PC-3 (cell line): Measurements from ENCODE around the gene TMPRSS2. TPM values are rescaled to one million over a fixed set of nuclear protein-coding genes. Genes with fewer than 3 reads are reported as not detected.

ENCODE experiments used
- ATAC-seq: fragments of 200-7000 bp; cut with Tn5 transposase; 2 replicates; pipeline ENCODE4 v1.9.1; 2020; ENCODE audit warnings: mild to moderate bottlenecking, moderate library complexity
- BruUV-seq: library from RNA; stranded (reverse); fragments of 400-500 nt; replicated peaks from 2 replicates; lab custom pipeline; 2021; lab: Mats Ljungman, UMichigan
- CTCF ChIA-PET: fragments of 300-600 bp; sonication (Branson Sonifier 250); formaldehyde crosslinking; loops from one replicate; lab custom pipeline; 2022; ENCODE audit warnings: antibody characterized with exemption; lab: Charles Lee
- POLR2A ChIA-PET: fragments of 300-600 bp; sonication (Branson Sonifier 250); formaldehyde crosslinking; loops from one replicate; lab custom pipeline; 2022; ENCODE audit warnings: antibody characterized with exemption; ENCODE audit not compliant: unreplicated experiment; lab: Charles Lee
- DNase-seq: peaks from one replicate; pipeline ENCODE4 v3.0.0-alpha.2; 2015
- H2AFZ ChIP-seq: fragments of 300-600 bp; sonication (generic); 2 replicates; pipeline ENCODE4 v1.6.0; 2016; ENCODE audit warnings: antibody characterized with exemption, low read length
- H3F3A ChIP-seq: fragments of 300-600 bp; sonication (generic); one replicate; pipeline ENCODE4 v1.6.0; 2017; ENCODE audit warnings: antibody characterized with exemption, low read length, control low read depth, mild to moderate bottlenecking; ENCODE audit not compliant: unreplicated experiment
- H3K27ac ChIP-seq: fragments of 300-600 bp; sonication (generic); 2 replicates; pipeline ENCODE4 v1.5.1; 2016; ENCODE audit warnings: mild to moderate bottlenecking, low read length
- H3K27me3 ChIP-seq: fragments of 300-600 bp; sonication (generic); 2 replicates; pipeline ENCODE4 v1.6.1; 2016; ENCODE audit warnings: low read length, mixed read lengths
- H3K36me3 ChIP-seq: fragments of 300-600 bp; sonication (generic); 2 replicates; pipeline ENCODE4 v1.6.1; 2016; ENCODE audit warnings: low read depth, mixed run types, low read length, mixed read lengths
- H3K4me1 ChIP-seq: fragments of 300-600 bp; sonication (generic); 2 replicates; pipeline ENCODE4 v1.5.1; 2016; ENCODE audit warnings: low read length; ENCODE audit not compliant: insufficient read depth
- H3K4me2 ChIP-seq: fragments of 300-600 bp; sonication (generic); 2 replicates; pipeline ENCODE4 v1.6.0; 2016; ENCODE audit warnings: low read length
- H3K4me3 ChIP-seq: fragments of 300-600 bp; sonication (generic); 2 replicates; pipeline ENCODE4 v1.5.1; 2016; ENCODE audit warnings: mild to moderate bottlenecking, low read length, mixed read lengths
- H3K79me2 ChIP-seq: fragments of 300-600 bp; sonication (generic); 2 replicates; pipeline ENCODE4 v1.6.1; 2017; ENCODE audit warnings: low read length, mixed read lengths
- H3K9ac ChIP-seq: fragments of 300-600 bp; sonication (generic); 2 replicates; pipeline ENCODE4 v1.6.0; 2016; ENCODE audit warnings: mild to moderate bottlenecking, low read length
- H3K9me2 ChIP-seq: fragments of 300-600 bp; sonication (generic); replicated peaks from 2 replicates; pipeline ENCODE4 v1.6.1; 2016; ENCODE audit warnings: mixed run types, low read length, mixed read lengths
- H3K9me3 ChIP-seq: fragments of 300-600 bp; sonication (generic); 2 replicates; pipeline ENCODE4 v1.6.1; 2016; ENCODE audit warnings: low read length, mixed read lengths
- H4K20me1 ChIP-seq: fragments of 300-600 bp; sonication (generic); 2 replicates; pipeline ENCODE4 v1.6.1; 2016; ENCODE audit warnings: low read length, mixed read lengths
- EZH2 ChIP-seq: fragments of 300-600 bp; sonication (generic); IDR thresholded peaks from one replicate; pipeline ENCODE4 v1.6.1; 2017; ENCODE audit warnings: antibody characterized with exemption, mild to moderate bottlenecking, low read length; ENCODE audit not compliant: unreplicated experiment
- EZH2phosphoT487 ChIP-seq: fragments of 300-600 bp; sonication (generic); IDR thresholded peaks from 2 replicates; pipeline ENCODE4 v1.6.1; 2018; ENCODE audit warnings: mild to moderate bottlenecking, antibody characterized with exemption, low read length, borderline replicate concordance
- intact Hi-C: fragments of 100-400 bp; cut with micrococcal nuclease; formaldehyde crosslinking; loops from 2 replicates; pipeline ENCODE4 v1.9.0; 2023
- total RNA-seq: library from RNA; depleted of rRNA; stranded (reverse); fragments of >200 nt; gene quantifications from 2 replicates; pipeline ENCODE4 v1.2.3, GENCODE V29; 2014
- TF ChIP-seq, protein P1 (sequence below): fragments of 300-600 bp; sonication (generic); conservative IDR thresholded peaks from 2 replicates; pipeline ENCODE4 v1.5.1; 2017; ENCODE audit warnings: antibody characterized with exemption, low read depth, mild to moderate bottlenecking, low read length

The TMPRSS2 gene
- total RNA-seq, 1 experiment from 2014 or later = 15.8 TPM

DNA sequence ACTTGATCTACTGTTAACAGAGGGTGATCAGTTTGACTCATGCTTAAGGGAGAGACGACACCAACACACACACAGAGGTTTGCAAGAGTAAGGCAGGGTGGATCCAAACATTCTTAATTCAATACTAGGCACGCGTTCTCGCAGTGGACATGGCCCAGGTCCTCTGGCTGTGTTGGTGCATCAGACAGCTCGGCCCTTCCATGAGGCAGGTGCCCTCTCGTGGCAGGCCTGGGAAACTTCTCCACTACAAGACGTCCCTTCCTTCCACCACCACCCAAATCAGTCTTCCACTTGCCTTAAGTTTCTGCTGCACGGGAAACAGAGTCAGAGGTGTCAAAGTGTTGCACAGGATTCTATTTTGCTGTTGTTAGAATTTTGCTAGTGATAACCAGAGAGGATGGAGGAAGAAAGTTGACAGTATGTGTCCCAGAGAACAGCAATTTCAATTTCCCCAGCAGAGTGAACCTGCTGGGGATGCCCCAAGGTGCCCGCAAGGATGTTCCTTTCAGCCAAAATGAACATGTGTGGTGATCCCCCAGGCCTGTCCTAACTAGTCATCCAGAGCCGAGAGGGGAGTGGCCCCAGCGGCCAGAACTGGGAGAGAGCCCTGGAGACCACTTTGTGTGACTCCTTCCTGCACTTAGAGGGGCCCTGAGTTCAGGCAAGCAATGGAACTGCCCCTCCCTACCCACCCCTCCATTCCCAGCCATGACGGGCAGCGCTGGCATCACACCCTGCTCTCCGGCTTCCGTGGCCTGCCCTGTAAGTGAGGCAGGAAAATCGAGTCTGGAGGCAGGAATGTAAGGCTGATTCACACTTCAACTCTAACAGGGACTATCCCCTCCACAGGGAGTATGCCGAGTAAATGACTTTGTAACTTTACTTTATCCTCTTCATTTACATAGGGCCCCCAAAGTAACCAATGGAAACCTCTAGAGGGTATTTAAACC is 47.1 kb downstream of the TMPRSS2 start:
- Histone ChIP-seq H3K9me2 (no peaks in the 10 kb centered on the region), H3K4me1 (0 out of 2 replicates have a peak, but pooled peaks cover 4% of the 10 kb centered on the region), H3K9me3 (no peaks in the 10 kb centered on the region), H3K4me3 (no peak overlapping the region), H3K9ac (no peak overlapping the region), H3K4me2 (peak overlapping the region; percentile 36), H3K27ac (no peak overlapping the region), H3F3A (no peaks in the 10 kb centered on the region), H2AFZ (0 out of 2 replicates have a peak overlapping the region, but pooled peaks have one; percentile 10), H4K20me1 (no peaks in the 10 kb centered on the region), H3K79me2 (no peaks in the 10 kb centered on the region), H3K27me3 (no peaks in the 10 kb centered on the region), H3K36me3 (peaks cover 12% of the 10 kb centered on the region; the same call in 1 of the 2 replicates)
- TF ChIP-seq, protein P1, sequence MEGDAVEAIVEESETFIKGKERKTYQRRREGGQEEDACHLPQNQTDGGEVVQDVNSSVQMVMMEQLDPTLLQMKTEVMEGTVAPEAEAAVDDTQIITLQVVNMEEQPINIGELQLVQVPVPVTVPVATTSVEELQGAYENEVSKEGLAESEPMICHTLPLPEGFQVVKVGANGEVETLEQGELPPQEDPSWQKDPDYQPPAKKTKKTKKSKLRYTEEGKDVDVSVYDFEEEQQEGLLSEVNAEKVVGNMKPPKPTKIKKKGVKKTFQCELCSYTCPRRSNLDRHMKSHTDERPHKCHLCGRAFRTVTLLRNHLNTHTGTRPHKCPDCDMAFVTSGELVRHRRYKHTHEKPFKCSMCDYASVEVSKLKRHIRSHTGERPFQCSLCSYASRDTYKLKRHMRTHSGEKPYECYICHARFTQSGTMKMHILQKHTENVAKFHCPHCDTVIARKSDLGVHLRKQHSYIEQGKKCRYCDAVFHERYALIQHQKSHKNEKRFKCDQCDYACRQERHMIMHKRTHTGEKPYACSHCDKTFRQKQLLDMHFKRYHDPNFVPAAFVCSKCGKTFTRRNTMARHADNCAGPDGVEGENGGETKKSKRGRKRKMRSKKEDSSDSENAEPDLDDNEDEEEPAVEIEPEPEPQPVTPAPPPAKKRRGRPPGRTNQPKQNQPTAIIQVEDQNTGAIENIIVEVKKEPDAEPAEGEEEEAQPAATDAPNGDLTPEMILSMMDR = peak; percentile 91
- TF ChIP-seq EZH2phosphoT487 = no peak
- DNase-seq (peak; percentile 73), ATAC-seq (peak; percentile 90)
- POLR2A ChIA-PET = no interaction called here
- TSS peak; percentile 8 for BruUV-seq
- CTCF ChIA-PET = interaction anchor here (1.4 kb wide), 1 partner anchor 178 kb away, joined by 17 read pairs; no protein-coding TSS in a partner anchor
- intact Hi-C loops = loop anchor here (1.0 to 2.0 kb wide), 3 partner anchors 40 to 340 kb away; no protein-coding TSS in a partner anchor

GRCh38 chr21:41459884-41460534 is 47.9 kb downstream of the TMPRSS2 start:
- Histone ChIP-seq H3K9me2 (no peaks in the 10 kb centered on the region), H3K9me3 (no peaks in the 10 kb centered on the region), H3K27me3 (no peaks in the 10 kb centered on the region), H3K9ac (no peak overlapping the region), H2AFZ (no peak overlapping the region), H3F3A (no peaks in the 10 kb centered on the region), H4K20me1 (no peaks in the 10 kb centered on the region), H3K4me2 (no peak overlapping the region), H3K4me1 (0 out of 2 replicates have a peak, but pooled peaks cover 4% of the 10 kb centered on the region), H3K79me2 (no peaks in the 10 kb centered on the region), H3K4me3 (no peak overlapping the region), H3K36me3 (peaks cover 10% of the 10 kb centered on the region; the same call in 1 of the 2 replicates), H3K27ac (no peak overlapping the region)
- TF ChIP-seq EZH2phosphoT487 (no peak), EZH2 (no peak)
- TF ChIP-seq, protein P1 = no peak
- DNase-seq (no peak), ATAC-seq (no peak)
- intact Hi-C loops = loop anchor here (1.0 to 10.0 kb wide), 4 partner anchors 39 to 339 kb away; partner anchors contain the start of gene MX2
- POLR2A ChIA-PET = no interaction called here
- BruUV-seq = no TSS peak
- CTCF ChIA-PET = interaction anchor here (1.4 kb wide), 1 partner anchor 177 kb away, joined by 17 read pairs; no protein-coding TSS in a partner anchor
